ENCODE data around the gene CNOT1.

CNOT1 gene

GRCh38 chr16:58533751-58534470 lies 95.7 kb downstream of the CNOT1 start:
- no peak for TF ChIP-seq POLR2A (IDR thresholded peaks at IDR 0.05; ENCODE audit: low read depth, low read length)
- DNase-seq (ENCODE audit: insufficient read length, low spot score) = no peak
- no peak for FAIRE-seq

GRCh38 chr16:58532414-58532813 lies 97.2 kb downstream of the CNOT1 start:
- FAIRE-seq (no peak), DNase-seq (ENCODE audit: insufficient read length, low spot score) (no peak)
- TF ChIP-seq POLR2A (IDR thresholded peaks at IDR 0.05; ENCODE audit: low read depth, low read length) = no peak

DNA sequence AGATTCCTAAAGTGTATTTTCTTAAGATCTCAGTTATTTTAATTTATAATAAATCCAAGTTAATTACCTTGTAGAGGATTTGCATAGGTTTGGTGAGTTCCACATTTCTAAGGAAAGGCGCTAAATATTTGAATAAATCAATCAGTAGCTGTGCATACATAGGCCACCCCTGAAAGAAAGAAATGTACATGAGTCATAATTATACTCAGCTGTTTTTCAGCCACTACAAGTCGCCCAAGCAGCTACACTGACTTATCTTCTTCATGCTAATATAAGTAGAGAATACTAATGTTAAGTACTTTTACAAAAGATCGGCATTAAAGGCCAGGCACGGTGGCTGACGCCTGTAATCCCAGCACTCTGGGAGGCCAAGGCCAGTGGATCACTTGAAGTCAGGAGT lies 99.4 kb downstream of the CNOT1 start:
- DNase-seq (ENCODE audit: insufficient read length, low spot score) = no peak
- FAIRE-seq = no peak
- no peak for TF ChIP-seq POLR2A (IDR thresholded peaks at IDR 0.05; ENCODE audit: low read depth, low read length)

DNA sequence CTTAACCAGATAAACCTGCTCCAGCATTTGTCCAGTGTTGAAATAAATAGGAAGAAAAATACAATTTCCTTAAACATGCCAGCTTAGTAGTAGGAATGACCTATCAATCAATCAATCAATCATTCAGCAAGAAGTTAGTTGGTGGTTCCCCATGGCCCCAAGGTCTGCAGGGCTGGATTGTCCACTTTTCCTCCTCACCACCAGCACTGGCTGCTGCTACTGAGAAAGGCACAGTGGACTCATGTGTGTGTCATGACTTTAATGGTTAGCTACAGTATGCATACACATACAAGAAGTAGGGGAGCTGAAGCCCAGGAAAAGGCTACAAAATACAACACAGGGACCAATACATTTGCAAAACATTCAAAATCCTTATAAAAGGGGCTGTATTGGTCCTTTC lies 109.9 kb downstream of the CNOT1 start:
- FAIRE-seq (no peak), DNase-seq (ENCODE audit: insufficient read length, low spot score) (no peak)
- no peak for TF ChIP-seq POLR2A (IDR thresholded peaks at IDR 0.05; ENCODE audit: low read depth, low read length)

GRCh38 chr16:58518980-58519368 lies 110.7 kb downstream of the CNOT1 start:
- DNase-seq (ENCODE audit: insufficient read length, low spot score) (no peak), FAIRE-seq (no peak)
- no peak for TF ChIP-seq POLR2A (IDR thresholded peaks at IDR 0.05; ENCODE audit: low read depth, low read length)

- FAIRE-seq = no peak
- no peak for DNase-seq (ENCODE audit: insufficient read length, low spot score)
- TF ChIP-seq POLR2A (IDR thresholded peaks at IDR 0.05; ENCODE audit: low read depth, low read length) = no peak
These were observed 111.3 kb downstream of the CNOT1 start for GRCh38 chr16:58518083-58518979.

DNA sequence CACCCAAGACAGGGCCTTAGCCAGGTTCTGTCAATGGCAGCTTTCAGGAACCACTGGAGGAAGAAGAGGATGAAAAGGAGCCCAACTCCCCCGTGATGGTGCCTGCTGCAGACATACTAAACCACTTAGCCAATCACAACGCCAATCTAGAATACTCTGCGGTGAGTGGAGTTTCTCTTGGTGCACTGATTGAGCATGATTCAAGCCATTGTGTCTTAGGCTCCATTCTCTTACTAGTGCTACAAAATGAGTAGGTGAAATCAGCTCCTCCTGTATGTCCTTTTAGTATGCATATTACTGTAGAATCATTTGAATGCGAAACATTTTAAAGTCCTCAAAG lies 112.9 kb downstream of the CNOT1 start:
- TF ChIP-seq POLR2A (IDR thresholded peaks at IDR 0.05; ENCODE audit: low read depth, low read length) = no peak
- no peak for FAIRE-seq
- no peak for DNase-seq (ENCODE audit: insufficient read length, low spot score)

DNA sequence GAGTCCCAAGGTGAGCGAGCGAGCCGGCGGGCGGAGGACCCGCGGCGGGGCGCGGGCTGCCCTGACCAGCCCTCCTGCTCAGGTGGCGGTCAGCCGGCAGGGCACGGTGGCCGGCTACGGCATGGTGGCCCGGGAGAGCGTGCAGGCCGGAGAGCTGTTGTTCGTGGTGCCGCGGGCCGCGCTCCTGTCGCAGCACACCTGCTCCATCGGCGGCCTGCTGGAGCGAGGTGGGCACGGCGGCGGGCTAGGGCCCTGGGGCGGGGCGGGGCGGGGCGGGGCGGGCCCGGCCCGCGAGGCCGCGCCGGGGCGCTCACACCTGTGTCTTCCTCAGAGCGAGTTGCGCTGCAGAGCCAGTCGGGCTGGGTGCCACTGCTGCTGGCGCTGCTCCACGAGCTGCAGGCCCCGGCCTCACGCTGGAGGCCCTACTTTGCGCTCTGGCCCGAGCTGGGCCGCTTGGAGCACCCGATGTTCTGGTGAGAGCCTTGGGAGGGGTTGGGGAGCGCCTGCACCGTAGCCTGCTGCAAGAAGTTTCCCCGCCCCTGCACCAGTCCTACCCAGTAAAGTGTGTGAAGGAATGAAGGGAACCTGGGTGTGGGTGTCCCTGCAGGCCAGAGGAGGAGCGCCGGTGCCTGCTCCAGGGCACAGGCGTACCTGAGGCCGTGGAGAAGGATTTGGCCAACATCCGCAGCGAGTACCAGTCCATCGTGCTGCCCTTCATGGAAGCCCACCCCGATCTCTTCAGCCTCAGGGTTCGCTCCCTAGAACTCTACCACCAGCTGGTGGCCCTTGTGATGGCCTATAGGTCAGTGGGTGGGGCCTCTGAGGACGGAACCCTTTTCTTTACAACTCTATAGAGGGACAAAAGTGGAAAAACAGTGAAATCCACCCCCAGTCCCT lies 113.5 kb downstream of the CNOT1 start:
- no peak for DNase-seq (ENCODE audit: insufficient read length, low spot score)
- no peak for FAIRE-seq
- TF ChIP-seq POLR2A (IDR thresholded peaks at IDR 0.05; ENCODE audit: low read depth, low read length) = no peak; the same call in 1 of the 2 replicates

DNA sequence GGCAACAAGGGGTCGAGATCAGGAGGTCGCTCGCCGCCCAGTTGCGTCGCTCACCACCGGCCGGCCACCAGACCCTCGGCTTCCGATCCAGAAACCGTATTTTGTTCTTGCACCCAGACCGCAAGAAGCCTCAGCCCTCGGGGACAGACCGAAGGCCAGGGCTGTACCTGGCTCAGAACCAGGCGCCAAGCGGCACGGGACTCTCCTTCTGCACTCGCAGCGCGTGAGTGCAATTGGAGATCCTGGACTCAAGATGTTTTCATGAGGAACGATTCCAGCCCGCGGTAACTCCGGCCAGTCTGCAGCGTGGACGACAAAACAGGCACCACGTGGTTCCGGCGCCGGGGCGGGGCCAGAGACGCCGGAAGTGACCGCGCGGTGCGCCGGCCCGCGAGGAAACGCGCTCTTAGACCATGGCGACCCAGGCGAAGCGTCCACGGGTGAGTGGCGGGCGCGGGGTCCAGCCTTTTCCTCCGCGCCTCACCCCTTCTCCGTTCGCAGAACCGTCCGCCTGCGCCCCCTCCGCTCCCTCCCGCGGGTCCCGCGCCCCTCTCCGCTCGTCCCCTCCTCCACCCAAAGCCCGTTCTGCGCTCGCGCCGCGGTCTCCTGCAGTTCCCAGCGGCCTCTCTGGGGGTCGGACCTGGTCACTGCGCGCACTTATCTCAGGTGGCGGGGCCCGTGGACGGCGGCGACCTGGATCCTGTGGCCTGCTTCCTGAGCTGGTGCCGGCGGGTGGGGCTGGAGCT lies 114.3 kb downstream of the CNOT1 start, which contains the start of gene SETD6:
Gene SETD6, plus strand, starts transcription at position 393 of the 746 bp plus-strand sequence. Its CDS starts 21 bp downstream, at position 414.
- DNase-seq (ENCODE audit: insufficient read length, low spot score) (peak; percentile 48), FAIRE-seq (no peak)
- TF ChIP-seq POLR2A (IDR thresholded peaks at IDR 0.05; ENCODE audit: low read depth, low read length) = peak; percentile 42

GRCh38 chr16:58513874-58514273 lies 115.8 kb downstream of the CNOT1 start:
- no peak for TF ChIP-seq POLR2A (IDR thresholded peaks at IDR 0.05; ENCODE audit: low read depth, low read length)
- FAIRE-seq (no peak), DNase-seq (ENCODE audit: insufficient read length, low spot score) (no peak)

DNA sequence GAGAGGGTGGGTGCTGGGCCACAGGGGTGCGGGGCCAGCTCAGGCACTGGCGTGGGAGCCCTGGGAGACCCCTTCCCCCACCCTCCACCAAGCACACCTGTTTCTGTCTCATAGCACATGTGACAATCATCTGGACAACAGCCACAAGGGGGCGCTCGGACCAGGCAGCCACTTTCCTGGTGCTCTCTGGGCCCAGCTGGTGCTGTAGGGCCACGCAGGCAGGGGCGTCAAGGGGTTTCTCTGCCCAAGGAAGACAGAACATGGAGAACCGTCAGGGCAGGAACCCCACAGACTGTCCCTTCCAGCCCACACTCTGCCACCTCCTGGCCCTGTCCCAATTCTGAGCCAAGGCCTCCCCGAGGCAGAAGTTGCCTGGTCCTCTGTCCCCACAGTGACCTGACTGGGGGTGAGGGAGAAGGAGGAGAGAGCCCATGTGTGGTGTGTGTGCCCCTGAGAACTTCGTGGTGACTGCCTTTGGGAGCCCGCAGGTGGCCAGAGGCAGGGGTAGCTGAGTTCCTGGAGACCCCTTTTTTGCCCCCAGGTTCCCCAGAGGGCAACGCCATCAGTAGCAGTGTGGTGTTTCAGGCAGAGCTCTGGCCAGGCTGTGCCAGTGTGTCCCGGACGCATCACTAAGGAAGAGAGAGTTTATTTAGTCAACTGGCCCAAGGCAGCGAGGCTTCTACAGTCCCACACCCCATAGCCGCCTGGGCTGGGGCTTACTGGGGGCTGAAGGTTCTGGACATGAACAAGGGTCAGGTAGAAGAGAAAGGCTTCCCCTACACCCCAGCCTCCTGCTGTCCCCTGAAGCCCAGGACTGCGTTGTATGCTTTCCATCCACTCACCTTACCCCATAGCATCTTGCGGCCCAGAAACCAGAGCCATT lies 117.5 kb downstream of the CNOT1 start:
- no peak for FAIRE-seq

More for the DNA sequence above, 117.5 kb downstream of the CNOT1 start:
- no peak for TF ChIP-seq POLR2A (IDR thresholded peaks at IDR 0.05; ENCODE audit: low read depth, low read length)
- peak; percentile 58 for DNase-seq (ENCODE audit: insufficient read length, low spot score)
